Right lung (tissue), 5 donors: ENCODE measurements around the gene MORN1. TPM values are rescaled to one million over a fixed set of nuclear protein-coding genes. Genes with fewer than 3 reads are reported as not detected.

Source experiments
- DNase-seq, 2 donors: peaks; one replicate each; pipeline ENCODE4 v3.0.0-alpha.2; 2013
- polyA plus RNA-seq, 5 donors: library from polyadenylated mRNA; unstranded; fragments of 120-200 nt; gene quantifications; one replicate each; pipeline versions ENCODE4 v1.2.1 to v1.2.3, GENCODE V29; 2013; ENCODE audit warnings: inconsistent platforms in 1 of 5, low replicate concordance in 1 of 5; ENCODE audit not compliant: insufficient read length in 5 of 5, insufficient read depth in 1 of 5

MORN1 gene
- polyA plus RNA-seq, 5 donors = 9.7 to 16.3 (median 14.9) TPM

- no peak for DNase-seq
Observed at GRCh38 chr1:2320760-2321667, 70.3 kb downstream of the MORN1 start.

GRCh38 chr1:2320006-2320405, 71.3 kb downstream of the MORN1 start:
- DNase-seq = no peak

GRCh38 chr1:2319291-2319690, 72.1 kb downstream of the MORN1 start:
- no peak for DNase-seq

GRCh38 chr1:2318314-2319278, 72.8 kb downstream of the MORN1 start:
- no peak for DNase-seq

- no peak for DNase-seq
Observed at GRCh38 chr1:2317230-2318065, 73.9 kb downstream of the MORN1 start.

GRCh38 chr1:2316451-2316961, 74.8 kb downstream of the MORN1 start:
- DNase-seq = no peak

GRCh38 chr1:2315674-2316450, 75.5 kb downstream of the MORN1 start:
- no peak for DNase-seq

- peak; percentile 66 to 80 for DNase-seq
Observed at GRCh38 chr1:2314803-2315673, 76.3 kb downstream of the MORN1 start.

- peak; percentile 80 to 86 for DNase-seq
Observed at GRCh38 chr1:2314273-2314802, 77.0 kb downstream of the MORN1 start.

GRCh38 chr1:2313651-2314261, 77.6 kb downstream of the MORN1 start:
- DNase-seq = no peak

- DNase-seq = no peak
Observed at GRCh38 chr1:2312515-2313301, 78.6 kb downstream of the MORN1 start.

GRCh38 chr1:2312160-2312514, 79.2 kb downstream of the MORN1 start:
- DNase-seq = no peak

GRCh38 chr1:2311184-2312032, 79.9 kb downstream of the MORN1 start:
- DNase-seq = peak in 1 of 2 donors; percentile 58

- no peak for DNase-seq
Observed at GRCh38 chr1:2310332-2311183, 80.8 kb downstream of the MORN1 start.

GRCh38 chr1:2308844-2309243, 82.5 kb downstream of the MORN1 start:
- no peak for DNase-seq

- DNase-seq = no peak
Observed at GRCh38 chr1:2307972-2308371, 83.4 kb downstream of the MORN1 start.
